Activated naive CD4-positive, alpha-beta T cell treated with Interleukin-2 at 50 U/mL for 16 hours (primary cell): ENCODE data around the gene KIF16B.
"Not testable (repeated sequence)": the region's sequence is repeated elsewhere in the genome, so short reads cannot be mapped to it uniquely, and the experiment has no call there.

ENCODE experiments used
- DNase-seq: peaks from one replicate; pipeline ENCODE4 v3.0.0-alpha.2; 2020

Gene KIF16B

DNA sequence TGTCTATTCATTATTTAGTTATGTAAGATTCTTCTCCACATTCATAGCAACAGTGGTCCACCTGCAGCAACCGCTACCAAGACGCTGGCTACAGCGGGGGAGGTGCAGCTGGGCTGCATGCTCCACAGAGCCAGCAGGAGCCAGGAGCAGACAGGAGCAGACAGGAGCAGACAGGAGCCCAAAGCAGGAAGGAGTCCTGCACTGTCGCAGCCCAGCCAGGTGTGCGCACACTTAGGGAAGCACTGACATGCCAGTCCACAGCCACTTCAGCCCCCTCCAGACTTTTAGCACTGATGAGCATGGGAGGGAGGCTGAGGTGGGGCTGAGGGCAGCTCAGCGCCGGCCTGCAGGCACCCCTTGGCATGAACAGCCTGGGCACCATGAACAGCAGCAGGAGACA, 19.6 kb downstream of the KIF16B start:
- DNase-seq, result no peak

DNA sequence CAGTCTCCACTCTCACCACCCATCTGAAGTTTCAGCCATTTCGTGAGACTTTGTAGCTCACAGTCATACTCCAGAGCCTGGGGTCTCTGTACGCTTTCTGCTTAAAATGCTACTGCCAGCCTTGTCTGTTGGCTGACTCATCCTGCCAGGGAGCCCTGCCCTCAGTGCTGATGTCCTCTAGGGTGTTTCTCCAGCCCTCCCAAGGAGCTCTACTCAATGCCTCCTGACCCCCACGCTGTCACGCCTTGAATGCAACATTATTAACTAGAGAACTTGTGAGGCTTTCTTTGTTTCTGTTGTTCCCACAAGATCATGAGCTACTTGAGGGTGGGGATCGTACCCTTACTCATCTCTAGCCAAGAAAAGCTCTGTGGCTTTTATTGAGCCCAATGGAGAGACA, 20.1 kb downstream of the KIF16B start:
- DNase-seq, result no peak

- no peak for DNase-seq
Observed at GRCh38 chr20:16552015-16552414, 21.2 kb downstream of the KIF16B start.

GRCh38 chr20:16551607-16552006, 21.6 kb downstream of the KIF16B start:
- no peak for DNase-seq

DNA sequence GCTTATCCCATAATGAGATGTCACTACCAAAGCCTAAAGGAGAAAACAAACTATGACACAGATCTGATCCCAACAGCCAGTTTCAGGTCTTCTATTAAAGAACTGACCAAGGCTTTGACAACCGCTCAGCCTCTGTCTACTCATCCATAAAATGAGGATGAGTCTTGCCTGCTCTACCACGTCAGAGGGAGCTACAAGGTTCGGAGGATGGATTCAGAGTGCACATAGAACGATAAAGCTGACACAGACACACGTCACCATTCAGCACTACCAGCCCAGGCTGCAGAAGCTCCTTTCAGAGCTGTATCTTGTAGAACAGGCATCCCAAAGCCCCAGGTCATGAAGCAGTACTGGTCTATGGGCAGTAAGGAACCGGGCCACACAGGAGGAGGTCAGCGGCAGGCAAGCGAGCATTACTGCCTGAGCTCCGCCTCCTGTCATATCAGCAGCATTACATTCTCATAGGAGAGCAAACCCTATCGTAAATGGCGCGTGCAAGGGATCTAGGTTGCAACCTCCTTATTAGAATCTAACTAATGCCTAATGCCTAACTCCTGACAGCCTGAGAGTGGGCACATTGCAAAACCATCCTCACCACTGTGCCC, 25.1 kb downstream of the KIF16B start:
- DNase-seq, result no peak

DNA sequence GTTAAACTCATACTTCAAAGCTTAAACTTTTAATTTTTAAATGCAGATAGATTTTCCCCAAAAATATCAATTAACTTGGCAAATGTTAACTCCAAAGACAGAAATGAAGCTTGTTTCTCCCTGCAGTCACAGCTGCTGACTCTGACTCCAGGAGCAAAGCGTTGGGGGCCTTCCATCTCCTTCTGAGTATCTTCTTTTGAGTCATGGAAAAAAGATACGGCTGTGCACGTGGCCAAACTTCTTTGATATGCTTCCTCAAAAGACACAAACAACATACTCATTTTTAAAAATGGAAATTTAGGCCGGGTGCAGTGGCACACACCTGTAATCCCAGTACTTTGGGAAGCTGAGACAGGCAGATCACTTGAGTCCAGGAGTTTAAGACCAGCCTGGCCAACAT, 28.3 kb downstream of the KIF16B start:
- no peak for DNase-seq

GRCh38 chr20:16542477-16542876, 30.8 kb downstream of the KIF16B start:
- no peak for DNase-seq

DNA sequence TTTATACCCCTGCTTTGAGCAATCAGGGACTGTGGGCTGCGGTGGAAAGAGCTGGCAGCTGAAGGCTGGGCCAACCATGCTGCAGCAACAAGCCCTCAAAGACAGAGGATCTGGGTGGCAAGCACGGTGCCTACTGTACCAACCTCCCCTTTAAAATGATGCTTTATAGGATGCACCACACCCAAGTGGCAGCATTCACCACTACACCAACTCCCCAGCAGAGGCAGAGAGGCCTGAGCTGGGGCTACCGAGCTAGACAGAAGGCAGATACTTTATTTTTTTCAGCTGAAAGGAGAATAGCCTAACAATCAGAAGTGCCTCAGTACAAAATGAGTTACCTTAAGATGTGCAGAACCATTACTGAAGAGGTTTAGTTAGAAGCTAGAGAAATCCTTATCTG, 31.4 kb downstream of the KIF16B start:
- DNase-seq, result no peak

GRCh38 chr20:16541226-16541625, 32.0 kb downstream of the KIF16B start:
- no peak for DNase-seq

DNA sequence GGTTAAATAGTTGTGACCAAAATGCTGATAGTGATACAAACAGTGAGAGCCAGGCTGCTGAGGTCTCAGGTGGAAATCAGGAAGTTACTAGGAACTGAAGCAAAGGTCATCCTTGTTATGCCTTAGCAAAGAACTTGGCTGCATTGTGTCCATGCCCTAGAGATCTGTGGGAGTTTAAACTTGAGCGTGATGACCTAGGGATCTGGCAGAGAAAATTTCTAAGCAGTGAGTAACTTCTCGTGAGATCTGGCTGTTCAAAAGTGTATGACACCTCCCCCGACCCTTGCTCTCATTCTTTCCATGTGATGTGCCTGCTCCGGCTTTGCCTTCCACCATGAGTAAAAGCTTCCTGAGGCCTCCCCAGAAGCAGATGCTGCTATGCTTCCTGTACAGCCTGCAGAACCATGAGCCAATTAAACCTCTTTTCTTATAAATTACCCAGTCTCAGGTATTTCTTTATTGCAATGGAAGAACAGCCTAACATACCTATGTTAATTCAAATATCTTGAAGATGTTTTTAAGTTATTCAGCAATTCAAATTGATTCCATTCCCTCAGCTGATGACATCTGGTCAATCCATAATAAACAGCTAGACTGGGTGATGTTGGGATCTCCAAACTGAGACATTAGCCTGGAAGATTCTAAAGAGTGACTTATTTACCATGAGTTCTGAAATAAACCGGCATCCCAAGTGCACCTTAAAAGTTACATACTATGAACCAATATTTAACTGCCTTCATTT, 33.8 kb downstream of the KIF16B start:
- DNase-seq, result no peak

GRCh38 chr20:16538779-16539178, 34.5 kb downstream of the KIF16B start:
- DNase-seq, result no peak

DNA sequence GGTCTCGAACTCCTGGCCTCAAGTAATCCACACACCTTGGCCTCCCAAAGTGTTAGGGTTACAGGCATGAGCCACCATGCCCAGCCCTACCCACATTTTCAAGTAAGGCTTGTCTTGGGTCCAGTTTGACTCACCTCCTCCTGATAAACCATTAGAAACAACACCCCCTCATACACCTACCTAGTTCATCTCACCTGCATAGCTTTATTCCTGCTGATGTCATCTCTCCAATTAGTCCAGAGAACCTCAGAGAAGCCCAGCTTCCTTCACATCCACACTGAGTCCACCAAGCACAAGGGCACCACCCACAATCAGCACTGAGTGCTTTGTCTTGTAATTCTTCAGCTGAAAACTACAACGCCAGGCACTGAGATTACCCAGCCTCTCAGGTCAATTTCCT, 35.3 kb downstream of the KIF16B start:
- no peak for DNase-seq

- no peak for DNase-seq
Observed at GRCh38 chr20:16537025-16537665, 36.1 kb downstream of the KIF16B start.

GRCh38 chr20:16535277-16535676, 38.0 kb downstream of the KIF16B start:
- DNase-seq, result no peak

GRCh38 chr20:16533502-16533901, 39.7 kb downstream of the KIF16B start:
- no peak for DNase-seq

- DNase-seq, result no peak
Observed at GRCh38 chr20:16531485-16531884, 41.8 kb downstream of the KIF16B start.

GRCh38 chr20:16530201-16530681, 43.0 kb downstream of the KIF16B start:
- DNase-seq, result no peak

- no peak for DNase-seq
Observed at GRCh38 chr20:16528078-16528477, 45.2 kb downstream of the KIF16B start.

DNA sequence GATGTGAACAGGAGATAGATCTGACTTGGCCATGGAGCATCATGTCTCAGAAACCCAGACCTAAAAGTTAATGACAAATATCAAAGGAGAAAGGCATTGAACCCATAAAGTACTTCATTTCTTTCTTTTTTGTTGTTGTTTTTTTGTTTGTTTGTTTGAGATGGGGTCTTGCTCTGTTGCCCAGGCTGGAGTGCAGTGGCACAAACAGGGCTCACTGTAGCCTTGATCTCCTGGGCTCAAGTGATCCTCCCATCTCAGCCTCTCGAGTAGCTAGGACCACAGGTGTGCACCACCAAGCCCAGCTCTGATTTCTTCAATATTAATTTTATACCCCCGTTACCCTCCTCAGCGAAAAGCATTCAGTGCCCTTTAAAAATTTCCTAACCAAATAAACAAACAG, 45.8 kb downstream of the KIF16B start:
- DNase-seq, result no peak

- no peak for DNase-seq
Observed at GRCh38 chr20:16526433-16527380, 46.5 kb downstream of the KIF16B start.

DNA sequence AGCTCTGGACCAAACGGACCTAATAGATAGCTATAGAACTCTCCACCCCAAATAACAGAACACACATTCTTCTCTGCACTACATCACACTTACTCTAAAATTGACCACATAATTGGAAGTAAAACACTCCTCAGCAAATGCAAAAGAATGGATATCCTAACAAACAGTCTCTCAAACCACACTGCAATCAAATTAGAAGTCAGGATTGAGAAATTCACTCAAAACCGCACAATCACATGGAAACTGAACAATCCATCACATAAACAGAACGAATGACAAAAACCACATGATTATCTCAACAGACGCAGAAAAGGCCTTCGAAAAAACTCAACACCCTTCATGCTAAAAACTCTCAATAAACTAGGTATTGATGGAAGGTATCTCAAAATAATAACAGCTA, 50.6 kb downstream of the KIF16B start:
- not testable (repeated sequence) for DNase-seq

GRCh38 chr20:16520154-16520553, 53.1 kb downstream of the KIF16B start:
- no peak for DNase-seq

- DNase-seq, result not testable (repeated sequence)
Observed at GRCh38 chr20:16519673-16520072, 53.6 kb downstream of the KIF16B start.
